Keratinocyte (primary cell): Measurements from ENCODE around the gene MXI1. TPM values are rescaled to one million over a fixed set of nuclear protein-coding genes. Genes with fewer than 3 reads are reported as not detected.

Experiments
- DNase-seq: peaks from one replicate; pipeline ENCODE4 v3.0.0-alpha.2; 2011; ENCODE audit warnings: low read depth, missing footprints, low spot score
- FAIRE-seq: peaks from 2 replicates; lab custom pipeline; 2011; peaks lifted over from hg19 to GRCh38; lab: Jason Lieb, UNC
- H2AFZ ChIP-seq: 2 replicates; pipeline ENCODE4 v1.6.0; 2012; ENCODE audit warnings: low read length, control low read depth, inconsistent platforms; ENCODE audit not compliant: control insufficient read depth
- H3K27ac ChIP-seq: 2 replicates; pipeline ENCODE4 v1.5.1; 2011; ENCODE audit warnings: low read length; ENCODE audit not compliant: control insufficient read depth, insufficient read depth
- H3K27me3 ChIP-seq: 3 replicates; pipeline ENCODE4 v1.6.0; 2011; ENCODE audit warnings: low read length; ENCODE audit not compliant: control insufficient read depth, insufficient read depth; ENCODE audit errors: extremely low read depth
- H3K36me3 ChIP-seq, 2 experiments: 2 replicates in 1 of 2; 3 replicates in 1 of 2; pipeline ENCODE4 v1.5.1; 2011; ENCODE audit warnings: low read length in 2 of 2, mild to moderate bottlenecking in 1 of 2; ENCODE audit not compliant: control insufficient read depth in 2 of 2, insufficient read depth in 2 of 2; ENCODE audit errors: extremely low read depth in 1 of 2
- H3K4me1 ChIP-seq: 3 replicates; pipeline ENCODE4 v1.5.1; 2011; ENCODE audit warnings: low read length; ENCODE audit not compliant: control insufficient read depth, insufficient read depth; ENCODE audit errors: extremely low read depth
- H3K4me2 ChIP-seq: 3 replicates; pipeline ENCODE4 v1.6.0; 2011; ENCODE audit warnings: low read depth, low read length; ENCODE audit not compliant: control insufficient read depth, insufficient read depth; ENCODE audit errors: extremely low read depth
- H3K4me3 ChIP-seq, 3 experiments: fragments of 200-600 bp in 1 of 3; sonication (generic) in 1 of 3; 2 replicates in 2 of 3; 3 replicates in 1 of 3; pipeline ENCODE4 v1.5.1; 2011 to 2016; ENCODE audit warnings: low read length in 3 of 3, mild to moderate bottlenecking in 3 of 3, control low read depth in 2 of 3, inconsistent platforms in 1 of 3, low read depth in 1 of 3, mixed read lengths in 1 of 3, mixed run types in 1 of 3, moderate library complexity in 1 of 3; ENCODE audit not compliant: control insufficient read depth in 2 of 3, insufficient read depth in 2 of 3; ENCODE audit errors: extremely low read depth in 1 of 3
- H3K79me2 ChIP-seq: 2 replicates; pipeline ENCODE4 v1.6.0; 2012; ENCODE audit warnings: low read length; ENCODE audit not compliant: control insufficient read depth, insufficient read depth
- H3K9ac ChIP-seq: 3 replicates; pipeline ENCODE4 v1.6.0; 2011; ENCODE audit warnings: low read length; ENCODE audit not compliant: control insufficient read depth, insufficient read depth; ENCODE audit errors: extremely low read depth
- H3K9me1 ChIP-seq: 3 replicates; pipeline ENCODE4 v1.6.0; 2011; ENCODE audit warnings: low read length; ENCODE audit not compliant: control insufficient read depth, insufficient read depth; ENCODE audit errors: extremely low read depth
- H3K9me3 ChIP-seq: 2 replicates; pipeline ENCODE4 v1.5.1; 2012; ENCODE audit warnings: low read depth, low read length; ENCODE audit not compliant: control insufficient read depth
- H4K20me1 ChIP-seq: 3 replicates; pipeline ENCODE4 v1.6.0; 2011; ENCODE audit warnings: low read length; ENCODE audit not compliant: control insufficient read depth, insufficient read depth; ENCODE audit errors: extremely low read depth
- EZH2 ChIP-seq: IDR thresholded peaks from one replicate; pipeline ENCODE4 v1.6.1; 2012; ENCODE audit warnings: inconsistent platforms, mild to moderate bottlenecking, low read length, moderate library complexity
- dilution Hi-C: fragments of 300-500 bp; cut with MboI; formaldehyde crosslinking; loops from one replicate; pipeline ENCODE4 v1.7.0; 2020; ENCODE audit warnings: low sequenced_read_pairs; ENCODE audit not compliant: extremely low pct_ligation_motif_present
- polyA plus RNA-seq, 5 experiments: library from polyadenylated mRNA; depleted of rRNA in 3 of 5; stranded (reverse) in 3 of 5; stranded (forward) in 1 of 5; unstranded in 1 of 5; fragments of >200 nt; gene quantifications; 1 replicate in 1 of 5; 2 replicates in 3 of 5; 3 replicates in 1 of 5; pipeline versions ENCODE4 v1.2.1 to v1.2.3, GENCODE V29; 2011 to 2012; ENCODE audit warnings: missing spikeins in 2 of 5, low read depth in 1 of 5, low replicate concordance in 1 of 5
- TF ChIP-seq, protein P1 (sequence below), 3 experiments: IDR thresholded peaks in 1 of 3; conservative IDR thresholded peaks in 1 of 3; optimal IDR thresholded peaks in 1 of 3; 2 replicates in 2 of 3; 3 replicates in 1 of 3; pipeline versions ENCODE3 to v1.5.1; 2011; ENCODE audit warnings: low read length in 3 of 3, mild to moderate bottlenecking in 3 of 3, moderate library complexity in 2 of 3, control low read depth in 1 of 3, inconsistent platforms in 1 of 3; ENCODE audit not compliant: insufficient read depth in 2 of 3; ENCODE audit errors: extremely low read depth in 1 of 3

Gene MXI1
- polyA plus RNA-seq, 1 donor (not counting 4 experiments of a cell fraction or from before 2014, with no cell fraction given) = 17.8 TPM

- peak; percentile 65 for FAIRE-seq
- TF ChIP-seq EZH2 = no peak
- TF ChIP-seq, protein P1, sequence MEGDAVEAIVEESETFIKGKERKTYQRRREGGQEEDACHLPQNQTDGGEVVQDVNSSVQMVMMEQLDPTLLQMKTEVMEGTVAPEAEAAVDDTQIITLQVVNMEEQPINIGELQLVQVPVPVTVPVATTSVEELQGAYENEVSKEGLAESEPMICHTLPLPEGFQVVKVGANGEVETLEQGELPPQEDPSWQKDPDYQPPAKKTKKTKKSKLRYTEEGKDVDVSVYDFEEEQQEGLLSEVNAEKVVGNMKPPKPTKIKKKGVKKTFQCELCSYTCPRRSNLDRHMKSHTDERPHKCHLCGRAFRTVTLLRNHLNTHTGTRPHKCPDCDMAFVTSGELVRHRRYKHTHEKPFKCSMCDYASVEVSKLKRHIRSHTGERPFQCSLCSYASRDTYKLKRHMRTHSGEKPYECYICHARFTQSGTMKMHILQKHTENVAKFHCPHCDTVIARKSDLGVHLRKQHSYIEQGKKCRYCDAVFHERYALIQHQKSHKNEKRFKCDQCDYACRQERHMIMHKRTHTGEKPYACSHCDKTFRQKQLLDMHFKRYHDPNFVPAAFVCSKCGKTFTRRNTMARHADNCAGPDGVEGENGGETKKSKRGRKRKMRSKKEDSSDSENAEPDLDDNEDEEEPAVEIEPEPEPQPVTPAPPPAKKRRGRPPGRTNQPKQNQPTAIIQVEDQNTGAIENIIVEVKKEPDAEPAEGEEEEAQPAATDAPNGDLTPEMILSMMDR (optimal IDR thresholded peaks at IDR 0.05 in 1 of 3, IDR thresholded peaks at IDR 0.05 in 1 of 3, conservative IDR thresholded peaks at IDR 0.05 in 1 of 3; ENCODE audit: extremely low read depth in 1 of 3, insufficient read depth in 2 of 3, low read length in 3 of 3) = no peak
- no peak for DNase-seq
- no peaks in the 10 kb centered on the region for H4K20me1 ChIP-seq
- H3K9me3 ChIP-seq = no peaks in the 10 kb centered on the region
- H3K79me2 ChIP-seq = no peaks in the 10 kb centered on the region
- H3K4me1 ChIP-seq = peaks cover 17% of the 10 kb centered on the region
- no peaks in the 10 kb centered on the region for H3K36me3 ChIP-seq
- H3K9ac ChIP-seq = peak overlapping the region; percentile 18
- H3K4me2 ChIP-seq = peak overlapping the region; percentile 100
- peak overlapping the region; percentile 11 for H3K27ac ChIP-seq
- no peaks in the 10 kb centered on the region for H3K27me3 ChIP-seq
- no peaks in the 10 kb centered on the region for H3K9me1 ChIP-seq
- H3K4me3 ChIP-seq = peak overlapping the region in 2 of 3 experiments; percentile 82 to 88
- peak overlapping the region; percentile 78 for H2AFZ ChIP-seq
- dilution Hi-C loops = no loop called here
These were observed 5.0 kb downstream of the MXI1 start for GRCh38 chr10:110212119-110213006.

DNA sequence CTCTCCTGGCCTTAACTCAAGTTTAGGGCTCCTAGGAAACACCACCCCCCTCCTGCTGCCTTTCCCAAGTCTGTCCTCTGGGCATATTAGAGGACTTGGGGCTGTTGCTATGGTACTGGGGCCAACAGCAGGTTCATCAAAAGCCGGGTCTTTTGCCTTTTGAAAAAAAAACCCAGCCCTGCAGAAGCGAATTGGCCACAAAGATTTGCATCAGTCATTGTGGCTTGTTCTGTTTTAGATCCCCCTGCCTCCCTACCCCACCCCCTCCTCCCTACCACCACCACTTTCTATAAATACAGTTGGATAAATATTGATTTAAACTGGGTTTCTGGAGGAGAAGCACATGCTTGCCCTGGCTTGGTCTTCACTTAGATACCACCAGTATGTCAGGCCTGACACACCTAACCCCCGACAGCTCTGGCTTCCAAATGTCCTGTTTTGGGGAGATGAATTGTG is 7.0 kb downstream of the MXI1 start:
- Histone ChIP-seq H3K4me1 (peaks cover 21% of the 10 kb centered on the region), H3K9me3 (no peaks in the 10 kb centered on the region), H3K4me2 (no peak overlapping the region), H3K27me3 (no peaks in the 10 kb centered on the region), H4K20me1 (no peaks in the 10 kb centered on the region), H3K4me3 (no peak overlapping the region), H3K36me3 (no peaks in the 10 kb centered on the region), H3K79me2 (no peaks in the 10 kb centered on the region), H3K9ac (no peak overlapping the region), H2AFZ (no peak overlapping the region), H3K27ac (no peak overlapping the region), H3K9me1 (no peaks in the 10 kb centered on the region)
- DNase-seq = no peak
- FAIRE-seq = no peak
- dilution Hi-C loops = no loop called here
- TF ChIP-seq, protein P1 (optimal IDR thresholded peaks at IDR 0.05 in 1 of 3, IDR thresholded peaks at IDR 0.05 in 1 of 3, conservative IDR thresholded peaks at IDR 0.05 in 1 of 3; ENCODE audit: extremely low read depth in 1 of 3, insufficient read depth in 2 of 3, low read length in 3 of 3) = no peak
- no peak for TF ChIP-seq EZH2
